ENCODE data around the gene CHD6. TPM values are rescaled to one million over a fixed set of nuclear protein-coding genes. Genes with fewer than 3 reads are reported as not detected.

Gene CHD6
- total and polyA plus RNA-seq, 2 of the 13 experiments (the other 11 are each of a cell fraction or from before 2014, with no cell fraction given) = 14.4 to 52.0 TPM

- in situ Hi-C loops (cut with HindIII; ENCODE audit: extremely low pct_ligation_motif_present, low pct_unique_long_range_greater_than_20kb) (no loop called here), intact Hi-C loops (cut with micrococcal nuclease; ENCODE audit: unreplicated experiment) (no loop called here)
- POLR2A ChIA-PET = no interaction called here
- BruUV-seq (replicated peaks) = no TSS peak
- H3K4me1 ChIP-seq (ENCODE audit: insufficient read depth, low read length) = peaks cover 11% of the 10 kb centered on the region
- H4K20me1 ChIP-seq (ENCODE audit: insufficient read depth, low read length) = no peaks in the 10 kb centered on the region
- no peak overlapping the region for H3K27ac ChIP-seq (ENCODE audit: extremely low read length, insufficient read depth, low read length)
- FAIRE-seq (no peak), DNase-seq (ENCODE audit: low spot score) (no peak), ATAC-seq (peak; percentile 37)
- no peak overlapping the region for H2AFZ ChIP-seq (ENCODE audit: low read length)
- CTCF ChIA-PET (ENCODE audit: low intra/inter-chr PET ratio, low total read pairs) = no interaction called here
- no peak for TF ChIP-seq ZNF33B (CRISPR knock-in tag; IDR thresholded peaks at IDR 0.05)
- no peak for TF ChIP-seq ZFP36L2 (CRISPR knock-in tag; IDR thresholded peaks at IDR 0.05)
- TF ChIP-seq, protein P1, sequence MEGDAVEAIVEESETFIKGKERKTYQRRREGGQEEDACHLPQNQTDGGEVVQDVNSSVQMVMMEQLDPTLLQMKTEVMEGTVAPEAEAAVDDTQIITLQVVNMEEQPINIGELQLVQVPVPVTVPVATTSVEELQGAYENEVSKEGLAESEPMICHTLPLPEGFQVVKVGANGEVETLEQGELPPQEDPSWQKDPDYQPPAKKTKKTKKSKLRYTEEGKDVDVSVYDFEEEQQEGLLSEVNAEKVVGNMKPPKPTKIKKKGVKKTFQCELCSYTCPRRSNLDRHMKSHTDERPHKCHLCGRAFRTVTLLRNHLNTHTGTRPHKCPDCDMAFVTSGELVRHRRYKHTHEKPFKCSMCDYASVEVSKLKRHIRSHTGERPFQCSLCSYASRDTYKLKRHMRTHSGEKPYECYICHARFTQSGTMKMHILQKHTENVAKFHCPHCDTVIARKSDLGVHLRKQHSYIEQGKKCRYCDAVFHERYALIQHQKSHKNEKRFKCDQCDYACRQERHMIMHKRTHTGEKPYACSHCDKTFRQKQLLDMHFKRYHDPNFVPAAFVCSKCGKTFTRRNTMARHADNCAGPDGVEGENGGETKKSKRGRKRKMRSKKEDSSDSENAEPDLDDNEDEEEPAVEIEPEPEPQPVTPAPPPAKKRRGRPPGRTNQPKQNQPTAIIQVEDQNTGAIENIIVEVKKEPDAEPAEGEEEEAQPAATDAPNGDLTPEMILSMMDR (CRISPR knock-in tag; IDR thresholded peaks at IDR 0.05) = peak; percentile 21; the same call in 1 of the 2 replicates
- 0 out of 2 replicates have a peak, but pooled peaks have one; percentile 33 for TF ChIP-seq EZH2 (conservative IDR thresholded peaks at IDR 0.05; ENCODE audit: low read depth, low read length)
- peak; percentile 25 for TF ChIP-seq STAG1 (CRISPR knock-in tag; IDR thresholded peaks at IDR 0.05)
- H3K9ac ChIP-seq (ENCODE audit: insufficient read depth, low read depth, low read length) = no peak overlapping the region
- H3K4me2 ChIP-seq (ENCODE audit: low read depth, low read length) = no peak overlapping the region
- H3K79me2 ChIP-seq (ENCODE audit: insufficient read depth, low read length) = no peaks in the 10 kb centered on the region
- H3K9me3 ChIP-seq (ENCODE audit: low read length) = no peaks in the 10 kb centered on the region
- H3K27me3 ChIP-seq (ENCODE audit: control insufficient read depth in 1 of 2, insufficient read depth in 2 of 2, low read length in 2 of 2) = peaks cover 0 to 51% of the 10 kb centered on the region in 2 experiments; a peak in 3 of 5 replicates
- H3K36me3 ChIP-seq (replicated peaks in 1 of 2; ENCODE audit: control insufficient read depth in 1 of 2, insufficient read depth in 2 of 2, low read length in 2 of 2) = no peaks in the 10 kb centered on the region
- H3K4me3 ChIP-seq (replicated peaks in 1 of 3; ENCODE audit: insufficient read depth in 1 of 3, low read depth in 2 of 3, low read length in 3 of 3) = no peak overlapping the region
- WGBS (ENCODE audit: low lambda C conversion rate) = 34% methylated on average over 12 of the region's 12 CpGs
These were observed 237.5 kb downstream of the CHD6 start for GRCh38 chr20:41380551-41381193.

GRCh38 chr20:41379551-41379950 is 238.6 kb downstream of the CHD6 start:
- no peak overlapping the region for H3K27ac ChIP-seq (ENCODE audit: extremely low read length, insufficient read depth, low read length)
- peaks cover 0 to 56% of the 10 kb centered on the region in 2 experiments; a peak in 3 of 5 replicates for H3K27me3 ChIP-seq (ENCODE audit: control insufficient read depth in 1 of 2, insufficient read depth in 2 of 2, low read length in 2 of 2)
- no peaks in the 10 kb centered on the region for H3K36me3 ChIP-seq (replicated peaks in 1 of 2; ENCODE audit: control insufficient read depth in 1 of 2, insufficient read depth in 2 of 2, low read length in 2 of 2)
- intact Hi-C loops (cut with micrococcal nuclease; ENCODE audit: unreplicated experiment) (no loop called here), in situ Hi-C loops (cut with HindIII; ENCODE audit: extremely low pct_ligation_motif_present, low pct_unique_long_range_greater_than_20kb) (no loop called here)
- H3K4me2 ChIP-seq (ENCODE audit: low read depth, low read length) = no peak overlapping the region
- no peaks in the 10 kb centered on the region for H3K9me3 ChIP-seq (ENCODE audit: low read length)
- no peaks in the 10 kb centered on the region for H4K20me1 ChIP-seq (ENCODE audit: insufficient read depth, low read length)
- 64% methylated on average over 2 of the region's 2 CpGs for WGBS (ENCODE audit: low lambda C conversion rate)
- FAIRE-seq (no peak), ATAC-seq (no peak), DNase-seq (ENCODE audit: low spot score) (no peak)
- BruUV-seq (replicated peaks) = no TSS peak
- ChIA-PET POLR2A (no interaction called here), CTCF (ENCODE audit: low intra/inter-chr PET ratio, low total read pairs) (no interaction called here)
- no peak overlapping the region for H3K4me3 ChIP-seq (replicated peaks in 1 of 3; ENCODE audit: insufficient read depth in 1 of 3, low read depth in 2 of 3, low read length in 3 of 3)
- H3K79me2 ChIP-seq (ENCODE audit: insufficient read depth, low read length) = no peaks in the 10 kb centered on the region
- no peak overlapping the region for H2AFZ ChIP-seq (ENCODE audit: low read length)
- no peak overlapping the region for H3K9ac ChIP-seq (ENCODE audit: insufficient read depth, low read depth, low read length)
- H3K4me1 ChIP-seq (ENCODE audit: insufficient read depth, low read length) = peaks cover 23% of the 10 kb centered on the region
- TF ChIP-seq ZNF44 (CRISPR knock-in tag; IDR thresholded peaks at IDR 0.05) = no peak
- no peak for TF ChIP-seq GMEB2 (CRISPR knock-in tag; IDR thresholded peaks at IDR 0.05; ENCODE audit: low read depth)
- no peak for TF ChIP-seq NFE2 (CRISPR knock-in tag; IDR thresholded peaks at IDR 0.05)
- TF ChIP-seq, protein P2, sequence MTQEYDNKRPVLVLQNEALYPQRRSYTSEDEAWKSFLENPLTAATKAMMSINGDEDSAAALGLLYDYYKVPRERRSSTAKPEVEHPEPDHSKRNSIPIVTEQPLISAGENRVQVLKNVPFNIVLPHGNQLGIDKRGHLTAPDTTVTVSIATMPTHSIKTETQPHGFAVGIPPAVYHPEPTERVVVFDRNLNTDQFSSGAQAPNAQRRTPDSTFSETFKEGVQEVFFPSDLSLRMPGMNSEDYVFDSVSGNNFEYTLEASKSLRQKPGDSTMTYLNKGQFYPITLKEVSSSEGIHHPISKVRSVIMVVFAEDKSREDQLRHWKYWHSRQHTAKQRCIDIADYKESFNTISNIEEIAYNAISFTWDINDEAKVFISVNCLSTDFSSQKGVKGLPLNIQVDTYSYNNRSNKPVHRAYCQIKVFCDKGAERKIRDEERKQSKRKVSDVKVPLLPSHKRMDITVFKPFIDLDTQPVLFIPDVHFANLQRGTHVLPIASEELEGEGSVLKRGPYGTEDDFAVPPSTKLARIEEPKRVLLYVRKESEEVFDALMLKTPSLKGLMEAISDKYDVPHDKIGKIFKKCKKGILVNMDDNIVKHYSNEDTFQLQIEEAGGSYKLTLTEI (CRISPR knock-in tag; conservative IDR thresholded peaks at IDR 0.05) = no peak
- TF ChIP-seq CBFB (CRISPR knock-in tag; IDR thresholded peaks at IDR 0.05) = no peak
- TF ChIP-seq NONO (IDR thresholded peaks at IDR 0.05) = no peak
- no peak for TF ChIP-seq NONO (CRISPR knock-in tag; conservative IDR thresholded peaks at IDR 0.05)
- no peak for TF ChIP-seq STAG1 (CRISPR knock-in tag; IDR thresholded peaks at IDR 0.05)
- TF ChIP-seq ZNF703 (CRISPR knock-in tag; IDR thresholded peaks at IDR 0.05; ENCODE audit: borderline replicate concordance) = no peak

All from HepG2 (cell line).